Neural cell (in vitro differentiated cells): ENCODE results near the gene FAM227A. TPM values are rescaled to one million over a fixed set of nuclear protein-coding genes. Genes with fewer than 3 reads are reported as not detected.

Experiments
- H2AFZ ChIP-seq: fragments of 200-600, 300-800 bp; sonication (generic), shearing (Covaris generic); 2 replicates; pipeline ENCODE4 v1.6.0; 2014; ENCODE audit warnings: low read depth, mild to moderate bottlenecking, antibody characterized with exemption, low read length, moderate library complexity
- H3F3A ChIP-seq: fragments of 200-600 bp; shearing (Covaris generic); 2 replicates; pipeline ENCODE4 v1.6.1; 2016; ENCODE audit warnings: mild to moderate bottlenecking, moderate library complexity, mixed read lengths, antibody characterized with exemption, low read length; ENCODE audit not compliant: insufficient read depth, poor library complexity, severe bottlenecking
- H3K27ac ChIP-seq: fragments of 200-600, 300-800 bp; sonication (generic), shearing (Covaris generic); 2 replicates; pipeline ENCODE4 v1.5.1; 2014; ENCODE audit warnings: mild to moderate bottlenecking, low read length, moderate library complexity
- H3K27me3 ChIP-seq: fragments of 300-800, 200-600 bp; sonication (generic), shearing (Covaris generic); 2 replicates; pipeline ENCODE4 v1.6.0; 2014; ENCODE audit warnings: mild to moderate bottlenecking, low read depth, low read length, moderate library complexity; ENCODE audit not compliant: insufficient read depth
- H3K36me3 ChIP-seq: fragments of 300-800, 200-600 bp; sonication (generic), shearing (Covaris generic); 2 replicates; pipeline ENCODE4 v1.5.1; 2014; ENCODE audit warnings: mild to moderate bottlenecking, antibody characterized with exemption, low read length, moderate library complexity; ENCODE audit not compliant: insufficient read depth
- H3K4me2 ChIP-seq: fragments of 300-800, 200-600 bp; sonication (generic), shearing (Covaris generic); 2 replicates; pipeline ENCODE4 v1.6.0; 2014; ENCODE audit warnings: mild to moderate bottlenecking, low read length
- H3K4me3 ChIP-seq: fragments of 300-800, 200-600 bp; sonication (generic), shearing (Covaris generic); 2 replicates; pipeline ENCODE4 v1.5.1; 2014; ENCODE audit warnings: mild to moderate bottlenecking, low read length, moderate library complexity
- H3K79me2 ChIP-seq: fragments of 200-600 bp; shearing (Covaris generic); replicated peaks from 2 replicates; pipeline ENCODE4 v1.6.0; 2014; ENCODE audit warnings: mild to moderate bottlenecking, low read length, moderate library complexity; ENCODE audit not compliant: insufficient read depth
- H3K9ac ChIP-seq: fragments of 300-800, 200-600 bp; sonication (generic), shearing (Covaris generic); 2 replicates; pipeline ENCODE4 v1.6.1; 2016; ENCODE audit warnings: mild to moderate bottlenecking, low read length, mixed read lengths
- H3K9me2 ChIP-seq: fragments of 200-600 bp; shearing (Covaris generic); 2 replicates; pipeline ENCODE4 v1.6.1; 2016; ENCODE audit warnings: mild to moderate bottlenecking, low read length, mixed read lengths; ENCODE audit not compliant: insufficient read depth
- H3K9me3 ChIP-seq: fragments of 200-600, 300-800 bp; sonication (generic), shearing (Covaris generic); 2 replicates; pipeline ENCODE4 v1.6.1; 2016; ENCODE audit warnings: mild to moderate bottlenecking, mixed run types, low read length, moderate library complexity, mixed read lengths
- H4K20me1 ChIP-seq: fragments of 200-600 bp; shearing (Covaris generic); 2 replicates; pipeline ENCODE4 v1.6.1; 2016; ENCODE audit warnings: mild to moderate bottlenecking, mixed run types; ENCODE audit not compliant: insufficient read depth
- EP300 ChIP-seq: fragments of 450-650 bp; conservative IDR thresholded peaks from 2 replicates; pipeline ENCODE4 v1.6.1; 2014; ENCODE audit warnings: antibody characterized with exemption, mild to moderate bottlenecking, moderate library complexity; ENCODE audit not compliant: poor library complexity, severe bottlenecking
- EZH2 ChIP-seq: fragments of 200-600, 300-800 bp; shearing (Covaris generic), sonication (generic); IDR thresholded peaks from 2 replicates; pipeline ENCODE4 v1.6.1; 2014; ENCODE audit warnings: antibody characterized with exemption, low read length, borderline replicate concordance, mild to moderate bottlenecking; ENCODE audit not compliant: insufficient read depth, poor library complexity, severe bottlenecking
- MXI1 ChIP-seq: fragments of 450-650 bp; conservative IDR thresholded peaks from 2 replicates; pipeline ENCODE4 v1.6.1; 2014; ENCODE audit warnings: antibody characterized with exemption, mild to moderate bottlenecking; ENCODE audit not compliant: poor library complexity, severe bottlenecking
- POLR2AphosphoS5 ChIP-seq: IDR thresholded peaks from 2 replicates; pipeline ENCODE4 v1.6.1; 2012
- RAD21 ChIP-seq: fragments of 450-650 bp; conservative IDR thresholded peaks from 2 replicates; pipeline ENCODE4 v1.6.1; 2014; ENCODE audit warnings: antibody characterized with exemption, mild to moderate bottlenecking, moderate library complexity
- REST ChIP-seq: IDR thresholded peaks from 2 replicates; pipeline ENCODE4 v1.6.1; 2012; ENCODE audit warnings: borderline replicate concordance
- SMC3 ChIP-seq: fragments of 450-650 bp; conservative IDR thresholded peaks from 2 replicates; pipeline ENCODE4 v1.6.1; 2014; ENCODE audit warnings: antibody characterized with exemption, mild to moderate bottlenecking, moderate library complexity; ENCODE audit not compliant: poor library complexity
- TAF1 ChIP-seq: IDR thresholded peaks from 2 replicates; pipeline ENCODE4 v1.6.1; 2012; ENCODE audit warnings: low read depth
- polyA plus RNA-seq: library from polyadenylated mRNA; depleted of rRNA; stranded (reverse); fragments of >200 nt; gene quantifications from 2 replicates; pipeline ENCODE4 v1.2.3, GENCODE V29; 2014
- TF ChIP-seq, protein P1 (sequence below): fragments of 450-650 bp; IDR thresholded peaks from 2 replicates; pipeline ENCODE4 v1.5.1; 2014; ENCODE audit warnings: antibody characterized with exemption, mild to moderate bottlenecking, moderate library complexity; ENCODE audit not compliant: poor library complexity, severe bottlenecking

FAM227A gene
- polyA plus RNA-seq, 1 donor from 2014 or later: 14.0 TPM

GRCh38 chr22:38565441-38565840, 90.8 kb downstream of the FAM227A start:
- H2AFZ ChIP-seq: no peak overlapping the region
- no peaks in the 10 kb centered on the region for H4K20me1 ChIP-seq
- no peak overlapping the region for H3K27ac ChIP-seq
- no peaks in the 10 kb centered on the region for H3K79me2 ChIP-seq
- H3K36me3 ChIP-seq: no peaks in the 10 kb centered on the region
- H3K9ac ChIP-seq: no peak overlapping the region
- TF ChIP-seq REST (no peak), SMC3 (no peak), RAD21 (no peak), TAF1 (no peak), EZH2 (no peak), POLR2AphosphoS5 (no peak), EP300 (no peak)
- TF ChIP-seq, protein P1, sequence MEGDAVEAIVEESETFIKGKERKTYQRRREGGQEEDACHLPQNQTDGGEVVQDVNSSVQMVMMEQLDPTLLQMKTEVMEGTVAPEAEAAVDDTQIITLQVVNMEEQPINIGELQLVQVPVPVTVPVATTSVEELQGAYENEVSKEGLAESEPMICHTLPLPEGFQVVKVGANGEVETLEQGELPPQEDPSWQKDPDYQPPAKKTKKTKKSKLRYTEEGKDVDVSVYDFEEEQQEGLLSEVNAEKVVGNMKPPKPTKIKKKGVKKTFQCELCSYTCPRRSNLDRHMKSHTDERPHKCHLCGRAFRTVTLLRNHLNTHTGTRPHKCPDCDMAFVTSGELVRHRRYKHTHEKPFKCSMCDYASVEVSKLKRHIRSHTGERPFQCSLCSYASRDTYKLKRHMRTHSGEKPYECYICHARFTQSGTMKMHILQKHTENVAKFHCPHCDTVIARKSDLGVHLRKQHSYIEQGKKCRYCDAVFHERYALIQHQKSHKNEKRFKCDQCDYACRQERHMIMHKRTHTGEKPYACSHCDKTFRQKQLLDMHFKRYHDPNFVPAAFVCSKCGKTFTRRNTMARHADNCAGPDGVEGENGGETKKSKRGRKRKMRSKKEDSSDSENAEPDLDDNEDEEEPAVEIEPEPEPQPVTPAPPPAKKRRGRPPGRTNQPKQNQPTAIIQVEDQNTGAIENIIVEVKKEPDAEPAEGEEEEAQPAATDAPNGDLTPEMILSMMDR: no peak
- no peaks in the 10 kb centered on the region for H3K27me3 ChIP-seq
- H3K4me2 ChIP-seq: no peak overlapping the region
- H3K9me2 ChIP-seq: no peaks in the 10 kb centered on the region
- H3K4me3 ChIP-seq: no peak overlapping the region
- no peaks in the 10 kb centered on the region for H3F3A ChIP-seq
- H3K9me3 ChIP-seq: no peaks in the 10 kb centered on the region

- H3K36me3 ChIP-seq: no peaks in the 10 kb centered on the region
- H3K4me3 ChIP-seq: no peak overlapping the region
- no peak overlapping the region for H3K9ac ChIP-seq
- no peak overlapping the region for H2AFZ ChIP-seq
- H3K27ac ChIP-seq: no peak overlapping the region
- no peaks in the 10 kb centered on the region for H3K9me2 ChIP-seq
- H3F3A ChIP-seq: no peaks in the 10 kb centered on the region
- no peaks in the 10 kb centered on the region for H3K27me3 ChIP-seq
- H3K4me2 ChIP-seq: no peak overlapping the region
- no peaks in the 10 kb centered on the region for H3K79me2 ChIP-seq
- TF ChIP-seq RAD21 (no peak), SMC3 (no peak), EP300 (no peak), EZH2 (no peak), MXI1 (no peak), TAF1 (no peak), REST (no peak), POLR2AphosphoS5 (no peak)
- TF ChIP-seq, protein P1: no peak
- no peaks in the 10 kb centered on the region for H4K20me1 ChIP-seq
- H3K9me3 ChIP-seq: no peaks in the 10 kb centered on the region
These were observed 91.5 kb downstream of the FAM227A start for GRCh38 chr22:38564669-38565068.
